NT2/D1 (cell line): ENCODE data around the gene PLSCR4.

Source experiments
- YY1 ChIP-seq: IDR thresholded peaks from 2 replicates; pipeline ENCODE4 v1.6.1; 2011; ENCODE audit not compliant: insufficient read length, insufficient read depth
- ZNF274 ChIP-seq: IDR thresholded peaks from 2 replicates; pipeline ENCODE4 v1.6.1; 2011; ENCODE audit warnings: mild to moderate bottlenecking, low read depth, low read length

GRCh38 chr3:146196789-146197188 lies 54.1 kb downstream of the PLSCR4 start:
- TF ChIP-seq ZNF274 (no peak), YY1 (no peak)
